HG03342 (cell line): ENCODE data around the gene CSK.
"Not testable (repeated sequence)": the region's sequence is repeated elsewhere in the genome, so short reads cannot be mapped to it uniquely, and the experiment has no call there.

Experiments
- ATAC-seq: cut with Tn5 transposase; IDR thresholded peaks from one replicate; pipeline ENCODE4 v1.9.1; 2021; ENCODE audit warnings: mild to moderate bottlenecking, moderate library complexity; ENCODE audit not compliant: unreplicated experiment

Gene CSK

DNA sequence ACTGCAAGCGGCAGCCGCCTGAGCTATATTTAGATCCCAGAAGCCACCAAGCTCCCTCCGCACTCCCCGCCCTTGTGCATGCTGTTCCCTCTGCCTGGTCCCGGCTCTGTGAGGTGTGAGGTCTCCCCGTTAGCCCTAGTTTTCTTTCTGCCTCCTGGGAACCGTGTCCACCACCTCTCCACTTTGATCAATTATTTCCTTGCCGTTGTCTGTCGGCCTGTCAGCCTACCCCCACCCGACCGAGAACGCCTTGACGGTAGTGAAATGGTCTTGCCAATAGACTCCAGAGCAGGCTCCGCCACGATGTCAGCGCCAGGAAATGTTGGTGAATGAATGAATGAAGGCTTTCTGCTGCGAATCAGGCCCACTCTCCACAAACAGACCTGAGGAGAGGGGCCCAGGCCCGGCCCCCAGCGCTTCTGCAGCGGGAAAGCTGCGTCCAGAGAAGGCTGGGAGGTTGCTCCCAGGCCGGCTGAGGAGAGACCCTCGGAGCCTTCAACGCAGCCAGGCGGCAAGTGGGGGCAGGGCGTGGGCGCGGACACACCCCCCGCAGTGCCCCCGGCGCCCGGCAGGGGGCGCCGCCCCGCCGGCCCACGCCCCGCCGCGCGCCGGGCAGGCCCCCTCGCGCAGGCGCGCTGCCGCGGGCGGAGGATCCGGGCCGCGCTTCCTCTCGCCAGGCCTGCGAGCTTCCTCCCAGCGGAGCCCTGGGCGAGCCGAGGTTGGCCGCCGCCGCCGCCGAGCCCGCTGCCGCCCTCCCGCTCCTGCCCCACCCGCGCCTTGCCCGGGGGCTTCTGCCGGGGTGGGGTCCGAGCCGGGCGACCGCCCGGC, at the start of gene CSK:
Gene CSK, plus strand, starts transcription at position 650 of the 828 bp plus-strand sequence. CDS start 16,218 bp downstream, outside the sequence.
- ATAC-seq: peak; percentile 28

DNA sequence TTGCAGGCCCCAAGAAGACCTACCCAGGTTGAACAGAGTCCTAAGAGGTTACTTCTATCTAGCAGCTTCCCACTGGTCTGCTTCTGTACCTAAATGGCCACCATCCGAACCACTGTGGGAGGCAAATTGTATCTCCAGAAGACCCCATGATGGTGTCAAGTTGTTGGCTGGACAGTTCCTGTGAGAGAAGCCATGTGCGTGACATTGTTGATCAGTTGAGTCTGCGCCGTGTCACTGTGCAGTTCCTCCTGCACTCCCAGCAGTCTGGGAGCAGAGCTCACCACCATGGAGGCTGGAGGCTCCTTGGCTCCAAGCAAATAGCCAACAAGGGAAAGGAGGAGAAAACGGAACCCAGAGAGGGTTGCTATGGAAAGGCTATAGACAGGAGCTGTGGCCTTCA, 49.0 kb upstream of the CSK start:
- ATAC-seq: no peak

DNA sequence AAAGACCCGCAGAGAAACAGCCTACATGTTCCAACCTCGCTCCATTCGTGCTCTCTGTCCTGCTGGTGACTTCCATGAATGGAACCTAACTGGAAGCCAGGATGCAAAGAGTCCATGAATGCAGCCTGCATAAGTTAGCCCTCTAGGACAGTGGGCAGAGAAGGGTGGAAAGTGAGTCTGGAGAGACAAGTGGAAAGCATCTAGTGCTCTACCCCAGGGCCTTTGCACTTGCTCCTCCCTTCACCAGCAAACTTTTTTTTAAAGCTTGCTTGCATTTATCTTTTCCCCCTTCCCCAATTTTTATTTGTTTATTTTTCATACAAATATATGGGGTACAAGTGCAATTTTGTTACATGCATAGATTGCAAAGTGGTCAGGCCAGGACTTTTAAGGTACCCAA, 48.6 kb upstream of the CSK start:
- no peak for ATAC-seq

DNA sequence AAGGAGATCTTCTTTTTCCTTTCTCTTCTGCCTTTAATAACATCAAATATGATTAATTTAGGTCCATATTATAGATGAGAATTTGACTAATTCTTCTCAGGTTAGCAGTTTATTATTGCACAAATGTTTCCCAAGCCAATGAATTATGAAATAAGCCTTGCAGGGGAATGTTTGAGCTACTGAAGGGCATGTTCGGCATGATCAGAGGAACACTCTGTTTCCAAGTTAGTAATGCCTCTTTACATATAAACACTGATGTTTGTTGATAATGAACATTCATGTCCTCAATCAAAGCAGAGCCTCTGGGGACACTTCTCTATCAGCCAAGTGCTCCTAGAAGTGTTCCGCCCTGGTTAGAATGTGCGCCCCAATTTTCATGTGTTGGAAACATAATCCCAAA, 46.6 kb upstream of the CSK start:
- ATAC-seq: no peak

DNA sequence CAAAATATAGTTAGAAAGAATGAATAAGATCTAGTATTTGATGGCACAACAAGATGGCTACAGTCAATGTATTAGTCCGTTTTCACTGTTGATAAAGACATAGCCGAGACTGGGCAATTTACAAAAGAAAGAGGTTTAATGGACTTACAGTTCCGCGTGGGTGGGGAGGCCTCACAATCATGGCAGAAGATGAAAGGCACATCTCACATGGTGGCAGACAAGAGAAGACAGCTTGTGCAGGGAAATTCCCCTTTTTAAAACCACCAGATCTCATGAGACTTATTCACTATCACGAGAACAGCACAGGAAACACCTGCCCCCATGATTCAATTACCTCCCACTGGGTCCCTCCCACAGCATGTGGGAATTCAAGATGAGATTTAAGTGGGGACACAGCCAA, 43.6 kb upstream of the CSK start:
- not testable (repeated sequence) for ATAC-seq

DNA sequence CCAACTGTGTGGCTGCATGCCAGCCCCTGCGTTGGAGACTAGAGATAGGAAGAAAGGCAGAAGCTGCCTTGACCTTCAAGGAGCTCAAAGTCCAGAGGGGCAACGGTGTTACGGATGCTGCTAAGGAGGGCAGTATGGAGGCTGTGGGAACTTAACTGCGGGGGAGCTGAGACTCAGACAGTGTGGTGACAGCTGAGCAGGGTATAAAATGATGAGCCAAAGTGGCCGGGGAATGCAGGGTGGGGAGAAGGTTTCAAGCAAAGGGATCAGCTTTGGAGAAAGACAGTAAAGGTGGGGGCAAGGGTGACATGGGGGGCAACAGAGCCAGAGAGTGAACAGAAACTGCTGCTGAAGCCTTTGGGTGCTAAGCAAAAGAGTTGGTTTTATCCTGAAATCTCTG, 39.5 kb upstream of the CSK start:
- ATAC-seq: no peak

DNA sequence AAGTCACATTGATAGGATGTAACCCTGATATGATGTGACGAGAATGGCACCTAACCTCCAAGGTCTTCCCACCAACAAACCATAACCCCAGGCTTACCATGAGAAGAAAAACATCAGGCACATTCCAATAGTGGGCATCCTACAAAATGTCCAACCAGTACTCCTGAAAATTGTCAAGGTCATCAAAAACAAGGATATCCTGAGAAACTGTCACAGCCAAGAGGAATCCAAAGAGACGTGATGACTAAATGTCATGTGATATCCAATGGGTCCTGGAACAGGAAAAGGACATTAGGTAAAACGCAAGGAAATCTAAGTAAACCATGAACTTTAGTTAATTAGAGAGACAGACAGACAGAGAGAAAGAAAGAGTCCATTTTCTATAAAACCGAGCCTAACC, 35.5 kb upstream of the CSK start:
- ATAC-seq: no peak

DNA sequence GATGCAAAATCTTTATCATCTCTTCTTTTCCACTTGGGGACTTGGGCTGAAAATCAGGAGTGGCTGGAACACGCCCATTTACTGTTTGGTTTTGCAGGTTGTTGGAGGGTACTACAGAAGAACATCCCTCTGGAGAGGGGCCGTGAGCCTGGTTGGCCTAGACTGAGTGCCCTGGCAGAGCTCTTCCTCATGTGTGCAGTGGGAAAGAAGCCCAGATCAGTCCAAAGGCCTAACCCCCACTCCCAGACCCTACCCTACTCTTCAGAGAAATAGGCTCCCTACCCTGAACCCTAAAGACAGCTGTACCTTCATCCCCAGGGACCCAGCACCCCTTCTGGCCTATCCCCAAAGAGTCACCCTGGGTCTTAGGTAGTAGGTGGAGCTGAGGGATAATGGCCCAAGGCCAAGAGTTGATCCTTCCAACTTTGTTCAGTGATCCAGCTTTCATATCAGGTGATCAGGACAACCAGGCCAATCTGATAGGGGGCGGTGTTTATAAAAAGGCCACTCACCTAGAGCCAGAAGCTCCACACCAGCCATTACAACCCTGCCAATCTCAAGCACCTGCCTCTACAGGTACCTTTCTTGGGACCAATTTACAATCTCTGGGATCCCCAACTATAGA, 33.4 kb upstream of the CSK start, which contains the start of gene CYP1A2:
Gene CYP1A2, plus strand, starts transcription at position 524 of the 625 bp plus-strand sequence. CDS start 894 bp downstream, outside the sequence.
- ATAC-seq: no peak

DNA sequence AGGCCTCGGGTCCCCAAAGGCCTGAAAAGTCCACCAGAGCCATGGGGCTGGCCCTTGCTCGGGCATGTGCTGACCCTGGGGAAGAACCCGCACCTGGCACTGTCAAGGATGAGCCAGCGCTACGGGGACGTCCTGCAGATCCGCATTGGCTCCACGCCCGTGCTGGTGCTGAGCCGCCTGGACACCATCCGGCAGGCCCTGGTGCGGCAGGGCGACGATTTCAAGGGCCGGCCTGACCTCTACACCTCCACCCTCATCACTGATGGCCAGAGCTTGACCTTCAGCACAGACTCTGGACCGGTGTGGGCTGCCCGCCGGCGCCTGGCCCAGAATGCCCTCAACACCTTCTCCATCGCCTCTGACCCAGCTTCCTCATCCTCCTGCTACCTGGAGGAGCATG, 32.0 kb upstream of the CSK start:
- ATAC-seq: no peak

DNA sequence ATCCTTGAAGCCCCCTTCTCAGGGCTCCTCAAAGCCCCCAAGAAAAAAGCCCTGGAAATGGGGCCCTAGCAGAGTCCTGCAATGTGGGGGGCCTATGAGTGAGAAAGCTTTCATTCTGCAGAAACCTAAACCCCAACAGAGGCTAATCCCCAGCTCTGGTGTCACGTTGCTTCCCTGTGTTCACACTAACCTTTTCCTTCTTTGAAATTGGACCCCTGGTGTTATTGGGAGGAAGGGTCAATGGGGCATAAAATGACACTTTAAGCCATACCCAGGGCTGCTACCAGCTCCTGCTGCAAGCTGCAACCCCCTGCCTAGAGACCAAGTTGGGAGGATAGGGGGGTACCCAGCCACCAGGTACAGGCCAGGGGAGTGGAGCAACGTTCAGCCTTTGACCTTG, 31.1 kb upstream of the CSK start:
- ATAC-seq: no peak

DNA sequence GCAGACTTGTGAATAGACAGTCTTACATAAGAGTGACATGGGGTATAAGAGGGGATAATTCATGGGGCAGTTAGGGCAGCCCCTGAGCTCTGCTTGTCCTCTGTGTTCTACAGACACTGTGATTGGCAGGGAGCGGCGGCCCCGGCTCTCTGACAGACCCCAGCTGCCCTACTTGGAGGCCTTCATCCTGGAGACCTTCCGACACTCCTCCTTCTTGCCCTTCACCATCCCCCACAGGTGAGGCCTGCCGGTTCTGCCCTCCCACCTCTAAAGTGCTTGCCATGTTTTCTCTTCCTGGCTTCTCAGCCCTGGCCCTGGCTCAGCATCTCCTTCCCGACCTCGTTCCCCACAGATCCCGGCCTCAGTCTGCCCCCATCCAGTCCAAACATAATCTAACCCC, 29.9 kb upstream of the CSK start:
- ATAC-seq: no peak

DNA sequence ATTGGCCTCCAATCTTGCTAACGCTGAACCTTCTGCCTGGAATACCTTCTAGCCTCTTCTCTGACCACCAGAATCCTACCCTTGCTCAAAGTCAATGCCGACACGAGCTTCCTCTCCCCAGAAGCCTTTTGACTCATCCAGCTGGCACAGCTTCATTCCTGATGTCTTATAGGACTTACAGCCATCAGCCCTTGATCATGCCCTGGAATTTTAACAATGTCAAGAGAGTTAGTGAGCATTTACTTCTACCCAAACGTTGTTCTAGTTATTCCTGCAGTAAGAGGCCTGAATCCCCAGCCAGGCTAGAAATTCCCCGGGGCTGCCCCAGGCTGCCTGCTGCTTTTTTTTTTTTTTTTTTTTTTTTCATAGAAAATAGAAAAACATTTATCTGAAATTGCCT, 29.3 kb upstream of the CSK start:
- no peak for ATAC-seq

DNA sequence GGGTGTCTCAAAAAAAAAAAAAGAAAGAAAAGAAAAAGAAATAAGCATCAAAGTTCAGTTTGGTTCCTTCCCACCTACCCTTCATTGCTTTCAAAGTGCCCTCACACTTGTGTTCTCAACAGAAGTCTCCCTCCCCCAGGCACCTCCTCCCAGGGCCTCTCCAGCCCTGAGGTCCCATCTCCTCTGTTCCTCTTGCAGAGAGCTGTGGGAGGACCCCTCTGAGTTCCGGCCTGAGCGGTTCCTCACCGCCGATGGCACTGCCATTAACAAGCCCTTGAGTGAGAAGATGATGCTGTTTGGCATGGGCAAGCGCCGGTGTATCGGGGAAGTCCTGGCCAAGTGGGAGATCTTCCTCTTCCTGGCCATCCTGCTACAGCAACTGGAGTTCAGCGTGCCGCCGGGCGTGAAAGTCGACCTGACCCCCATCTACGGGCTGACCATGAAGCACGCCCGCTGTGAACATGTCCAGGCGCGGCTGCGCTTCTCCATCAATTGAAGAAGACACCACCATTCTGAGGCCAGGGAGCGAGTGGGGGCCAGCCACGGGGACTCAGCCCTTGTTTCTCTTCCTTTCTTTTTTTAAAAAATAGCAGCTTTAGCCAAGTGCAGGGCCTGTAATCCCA, 27.2 kb upstream of the CSK start:
- no peak for ATAC-seq

DNA sequence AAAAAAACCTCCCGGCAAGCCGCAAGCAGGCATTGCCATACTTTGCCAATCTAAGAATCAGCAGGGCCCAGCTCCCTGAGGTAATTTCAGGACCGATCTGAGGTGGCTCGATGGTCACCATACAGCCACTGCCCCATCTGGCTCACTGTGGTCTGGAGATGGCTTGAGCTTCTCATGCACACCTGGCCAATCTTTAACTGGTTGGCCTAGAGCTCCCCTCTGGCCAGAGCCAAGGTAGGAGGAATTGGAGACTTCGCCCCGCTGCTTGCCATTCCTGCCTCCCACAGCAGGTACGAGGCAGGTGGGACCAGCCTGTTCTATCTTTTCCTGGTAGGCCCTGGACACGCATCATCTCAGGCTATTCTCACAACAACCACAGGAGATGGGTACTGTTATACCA, 23.1 kb upstream of the CSK start:
- no peak for ATAC-seq

DNA sequence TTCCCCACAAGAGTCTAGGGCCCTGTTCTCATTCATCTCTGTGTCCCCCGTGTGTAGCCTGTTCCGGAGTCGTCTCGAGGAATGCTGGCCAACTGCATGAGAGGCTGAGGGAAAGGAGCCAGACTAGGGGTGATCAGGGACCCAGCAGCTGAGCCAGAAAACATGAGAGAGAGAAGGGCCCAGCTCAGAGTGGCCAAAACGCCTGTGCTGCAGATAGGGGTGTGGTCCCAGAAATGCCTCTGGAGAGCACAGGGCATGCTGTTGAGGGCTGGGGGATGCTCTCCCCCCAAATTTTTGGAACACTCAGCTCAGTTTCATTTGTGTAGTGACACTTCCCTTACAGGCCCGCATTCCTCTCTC, 19.1 kb upstream of the CSK start:
- no peak for ATAC-seq

DNA sequence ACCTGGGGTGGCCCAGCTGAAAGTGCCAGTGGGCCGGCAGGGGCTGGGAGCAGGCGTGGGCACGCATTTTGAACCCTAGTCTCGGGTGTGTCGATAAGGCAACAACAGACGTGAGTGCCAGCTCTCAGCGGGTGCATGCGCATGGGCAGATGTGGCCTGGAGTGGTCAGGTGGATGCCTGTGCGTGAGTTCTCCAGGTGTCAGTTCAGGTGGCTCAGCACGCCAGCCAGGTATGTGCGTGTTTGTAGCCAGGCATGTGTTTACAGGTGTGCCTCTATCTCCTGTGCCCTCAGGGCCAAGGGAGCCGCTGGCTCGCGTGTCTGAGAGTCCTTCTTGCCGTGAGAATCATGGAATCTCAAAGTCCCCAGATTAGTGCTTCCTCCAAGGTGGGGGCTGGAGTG, 18.5 kb upstream of the CSK start:
- no peak for ATAC-seq

DNA sequence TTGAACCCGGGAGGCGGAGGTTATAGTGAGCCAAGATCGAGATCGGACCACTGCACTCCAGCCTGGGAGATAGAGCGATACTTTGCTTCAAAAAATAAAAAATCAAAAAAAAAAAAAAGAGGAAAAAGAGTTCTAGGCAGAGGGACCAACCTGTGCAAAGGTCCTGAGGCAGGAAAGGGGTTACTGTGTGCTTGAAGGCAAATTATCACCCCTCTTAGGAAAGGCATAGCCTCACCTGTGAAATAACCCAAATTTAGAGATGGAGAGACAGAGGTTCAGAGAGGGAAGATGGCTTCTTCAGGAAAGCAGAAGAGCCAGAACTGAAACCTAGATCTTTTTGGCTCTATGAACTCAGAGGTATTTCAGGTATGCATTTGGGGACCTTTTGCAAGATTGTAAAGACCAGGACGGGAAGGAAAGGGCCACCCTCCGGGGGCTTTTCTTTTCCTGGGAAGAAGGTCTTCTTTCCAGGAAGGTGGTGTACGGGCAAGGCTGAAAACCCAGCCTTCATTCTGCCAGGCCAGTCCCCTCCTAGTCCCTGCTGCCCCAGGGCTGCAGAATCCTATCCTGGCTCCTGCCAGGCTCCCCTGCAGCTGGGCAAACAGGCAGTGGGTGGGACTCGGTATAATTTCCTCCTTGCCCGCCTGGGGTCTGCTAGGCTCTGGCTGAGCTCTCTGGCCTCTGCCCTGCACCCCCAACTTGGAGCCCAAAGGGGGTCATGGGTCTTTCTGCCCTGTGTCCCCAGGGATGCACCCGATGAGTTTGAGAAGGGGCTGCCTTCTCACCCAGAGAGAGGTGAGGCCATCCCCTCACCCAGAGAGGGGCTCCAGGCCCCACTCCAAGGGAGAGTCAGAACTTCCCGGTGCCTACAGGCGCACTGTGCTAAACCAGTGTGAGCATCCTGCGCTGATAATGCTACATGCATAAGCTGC, 14.4 kb upstream of the CSK start:
- no peak for ATAC-seq

DNA sequence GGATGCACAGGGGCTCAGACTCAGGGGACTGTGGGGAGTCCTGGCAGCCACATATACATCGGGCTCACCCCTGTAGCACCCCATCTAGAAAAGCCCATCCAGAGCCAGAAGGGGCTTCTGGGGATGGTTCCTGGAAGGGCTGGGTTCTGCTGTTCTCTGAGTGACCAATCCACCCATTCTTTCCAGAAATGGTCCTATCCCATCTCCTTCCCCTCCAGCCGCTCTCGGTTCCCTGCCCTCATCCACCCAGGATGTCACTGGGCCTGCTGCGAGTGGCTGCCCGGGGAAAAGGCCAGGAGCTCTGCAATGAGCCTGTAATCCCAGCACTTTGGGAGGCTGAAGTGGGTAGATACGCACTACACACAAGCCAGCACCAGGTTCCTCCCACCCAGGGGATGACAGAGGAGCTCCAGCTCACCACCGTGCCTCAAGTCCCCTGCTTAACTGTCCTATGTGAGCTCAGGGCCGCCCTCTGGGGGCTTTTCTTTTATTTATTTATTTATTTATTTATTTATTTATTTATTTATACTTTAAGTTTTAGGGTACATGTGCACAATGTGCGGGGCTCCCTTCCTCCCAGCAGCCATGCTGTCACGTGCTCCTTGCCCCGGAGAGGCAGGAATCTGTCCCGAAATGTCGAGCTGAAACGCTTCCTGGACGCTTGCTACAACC, 13.6 kb upstream of the CSK start:
- ATAC-seq: no peak

DNA sequence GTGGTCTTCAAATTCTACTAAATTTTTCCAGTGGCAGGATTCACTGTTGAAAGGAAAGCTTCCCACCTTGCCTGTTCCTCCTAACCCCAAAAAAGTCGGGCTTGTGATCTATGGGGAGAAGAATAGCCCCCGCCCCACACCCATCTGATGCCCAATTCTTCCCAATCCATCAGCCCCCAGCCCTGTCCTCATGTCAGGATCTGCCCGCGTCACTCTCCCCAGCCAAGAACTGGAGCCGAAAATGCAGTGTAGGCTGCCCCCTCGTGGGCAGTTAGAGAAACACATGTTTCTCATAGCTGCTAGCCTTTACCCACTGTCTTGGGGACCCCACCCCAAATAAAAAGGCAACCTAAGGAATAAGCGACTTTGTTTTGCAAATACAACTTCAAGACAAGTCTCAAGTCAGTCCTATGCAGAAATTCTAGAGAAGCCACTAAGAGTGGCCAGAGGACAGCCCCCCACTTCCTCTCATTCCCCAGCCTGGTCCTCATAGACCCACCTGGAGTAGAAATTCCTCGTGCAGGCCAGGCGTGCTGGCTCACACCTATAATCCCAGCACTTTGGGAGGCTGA, 13.0 kb upstream of the CSK start:
- no peak for ATAC-seq

DNA sequence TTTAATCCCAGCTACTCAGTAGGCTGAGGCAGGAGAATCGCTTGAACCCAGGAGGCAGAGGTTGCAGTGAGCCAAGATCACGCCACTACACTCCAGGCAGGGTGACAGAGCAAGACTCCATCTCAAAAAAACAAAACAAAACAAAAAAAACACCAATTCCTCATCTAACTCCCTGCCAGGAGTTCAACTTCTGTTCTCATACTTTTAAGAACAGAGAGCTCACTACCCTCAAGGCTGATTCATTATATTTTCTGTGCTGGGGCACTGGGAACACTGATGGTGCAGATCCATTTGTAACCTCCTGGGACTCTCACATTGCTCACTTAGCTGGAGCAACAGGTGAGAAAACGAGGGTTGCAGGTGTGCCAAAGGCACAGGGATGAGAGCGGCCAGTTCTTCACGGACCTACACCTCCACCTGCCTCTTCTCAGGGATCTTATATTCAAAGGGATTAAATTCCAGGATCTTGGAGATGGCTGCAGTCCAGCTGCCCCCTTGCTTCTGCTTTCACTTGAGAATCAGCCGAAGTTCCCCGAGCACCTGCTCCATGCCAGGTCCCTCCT, 12.3 kb upstream of the CSK start:
- ATAC-seq: no peak
